ENCODE results near the gene CTSD.

The CTSD gene

DNA sequence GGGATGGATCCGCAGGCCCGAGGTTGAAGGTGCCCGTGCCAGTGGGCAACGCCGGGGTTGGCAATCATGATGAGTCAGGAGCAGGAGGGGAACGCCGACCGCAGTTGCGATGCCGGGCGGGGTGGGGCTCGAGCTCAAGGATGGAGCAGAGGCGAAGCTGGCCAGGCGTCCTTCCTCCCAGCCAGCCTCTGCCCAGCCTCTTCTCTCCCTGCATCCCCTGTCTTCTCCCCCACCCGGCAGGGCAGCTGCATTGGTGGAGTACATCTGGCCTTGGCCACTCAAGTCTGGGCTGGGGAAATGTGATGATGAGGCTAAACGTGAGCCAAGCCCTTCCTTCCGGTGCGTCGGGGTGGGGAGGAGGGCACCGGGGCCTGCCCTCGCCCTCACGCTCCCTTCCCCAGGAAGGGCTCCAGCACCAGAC is 17.2 kb downstream of the CTSD start:
- Histone ChIP-seq H4K20me1 (ENCODE audit: insufficient read depth, low read length, poor library complexity, severe bottlenecking) (no peaks in the 10 kb centered on the region), H3K36me3 (ENCODE audit: insufficient read depth, low read length) (no peaks in the 10 kb centered on the region; the same call in 1 of the 2 replicates), H3K79me2 (ENCODE audit: insufficient read depth, low read length) (no peaks in the 10 kb centered on the region; the same call in 1 of the 2 replicates), H3F3A (ENCODE audit: low read depth) (no peaks in the 10 kb centered on the region), H3K9me2 (replicated peaks; ENCODE audit: low read depth, low read length) (no peaks in the 10 kb centered on the region), H3K9me3 (ENCODE audit: insufficient read depth, low read depth, low read length) (no peaks in the 10 kb centered on the region), H3K27me3 (ENCODE audit: insufficient read depth, low read length, poor library complexity, severe bottlenecking) (no peaks in the 10 kb centered on the region), H3K4me1 (ENCODE audit: insufficient read depth, low read length, poor library complexity, severe bottlenecking) (peaks cover 15% of the 10 kb centered on the region), H3K4me3 (ENCODE audit: low read length, poor library complexity, severe bottlenecking) (no peak overlapping the region), H3K9ac (ENCODE audit: low read depth, low read length, poor library complexity, severe bottlenecking) (no peak overlapping the region), H3K4me2 (ENCODE audit: low read depth, low read length, poor library complexity, severe bottlenecking) (no peak overlapping the region), H2AFZ (ENCODE audit: low read length) (no peak overlapping the region)
- TF ChIP-seq, protein P1, sequence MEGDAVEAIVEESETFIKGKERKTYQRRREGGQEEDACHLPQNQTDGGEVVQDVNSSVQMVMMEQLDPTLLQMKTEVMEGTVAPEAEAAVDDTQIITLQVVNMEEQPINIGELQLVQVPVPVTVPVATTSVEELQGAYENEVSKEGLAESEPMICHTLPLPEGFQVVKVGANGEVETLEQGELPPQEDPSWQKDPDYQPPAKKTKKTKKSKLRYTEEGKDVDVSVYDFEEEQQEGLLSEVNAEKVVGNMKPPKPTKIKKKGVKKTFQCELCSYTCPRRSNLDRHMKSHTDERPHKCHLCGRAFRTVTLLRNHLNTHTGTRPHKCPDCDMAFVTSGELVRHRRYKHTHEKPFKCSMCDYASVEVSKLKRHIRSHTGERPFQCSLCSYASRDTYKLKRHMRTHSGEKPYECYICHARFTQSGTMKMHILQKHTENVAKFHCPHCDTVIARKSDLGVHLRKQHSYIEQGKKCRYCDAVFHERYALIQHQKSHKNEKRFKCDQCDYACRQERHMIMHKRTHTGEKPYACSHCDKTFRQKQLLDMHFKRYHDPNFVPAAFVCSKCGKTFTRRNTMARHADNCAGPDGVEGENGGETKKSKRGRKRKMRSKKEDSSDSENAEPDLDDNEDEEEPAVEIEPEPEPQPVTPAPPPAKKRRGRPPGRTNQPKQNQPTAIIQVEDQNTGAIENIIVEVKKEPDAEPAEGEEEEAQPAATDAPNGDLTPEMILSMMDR (conservative IDR thresholded peaks at IDR 0.05; ENCODE audit: low read length): no peak
- no peak for TF ChIP-seq EZH2phosphoT487 (IDR thresholded peaks at IDR 0.05; ENCODE audit: borderline replicate concordance)

DNA sequence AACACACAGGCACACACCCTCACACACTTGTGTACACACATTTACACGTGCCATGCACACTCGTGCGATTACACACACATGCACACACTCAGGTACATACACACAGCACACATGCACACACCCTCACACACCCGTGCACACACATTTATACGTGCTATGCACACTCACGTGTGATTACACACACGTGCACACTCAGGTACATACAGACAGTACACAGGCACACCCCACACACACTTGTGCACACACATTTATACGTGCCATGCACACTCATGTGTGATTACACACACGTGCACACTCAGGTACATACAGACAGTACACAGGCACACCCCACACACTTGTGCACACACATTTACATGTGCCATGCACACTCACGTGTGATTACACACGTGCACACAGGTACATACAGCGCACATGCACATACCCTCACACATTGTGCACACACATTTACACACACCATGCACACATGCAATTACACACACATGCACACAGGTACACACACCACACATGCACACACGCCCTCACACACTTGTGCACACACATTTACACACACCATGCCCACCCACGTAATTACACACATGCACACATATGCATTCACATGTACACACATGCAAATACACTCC is 17.9 kb downstream of the CTSD start:
- H4K20me1 ChIP-seq (ENCODE audit: insufficient read depth, low read length, poor library complexity, severe bottlenecking): no peaks in the 10 kb centered on the region
- H3K4me3 ChIP-seq (ENCODE audit: low read length, poor library complexity, severe bottlenecking): no peak overlapping the region
- no peaks in the 10 kb centered on the region for H3F3A ChIP-seq (ENCODE audit: low read depth)
- no peaks in the 10 kb centered on the region; the same call in 1 of the 2 replicates for H3K79me2 ChIP-seq (ENCODE audit: insufficient read depth, low read length)
- H3K36me3 ChIP-seq (ENCODE audit: insufficient read depth, low read length): no peaks in the 10 kb centered on the region; the same call in 1 of the 2 replicates
- H3K9me2 ChIP-seq (replicated peaks; ENCODE audit: low read depth, low read length): no peaks in the 10 kb centered on the region
- H3K4me2 ChIP-seq (ENCODE audit: low read depth, low read length, poor library complexity, severe bottlenecking): no peak overlapping the region
- H3K9ac ChIP-seq (ENCODE audit: low read depth, low read length, poor library complexity, severe bottlenecking): no peak overlapping the region
- H3K27me3 ChIP-seq (ENCODE audit: insufficient read depth, low read length, poor library complexity, severe bottlenecking): no peaks in the 10 kb centered on the region
- H2AFZ ChIP-seq (ENCODE audit: low read length): no peak overlapping the region
- TF ChIP-seq EZH2phosphoT487 (IDR thresholded peaks at IDR 0.05; ENCODE audit: borderline replicate concordance): no peak
- TF ChIP-seq, protein P1 (conservative IDR thresholded peaks at IDR 0.05; ENCODE audit: low read length): no peak
- peaks cover 8% of the 10 kb centered on the region for H3K4me1 ChIP-seq (ENCODE audit: insufficient read depth, low read length, poor library complexity, severe bottlenecking)
- no peaks in the 10 kb centered on the region for H3K9me3 ChIP-seq (ENCODE audit: insufficient read depth, low read depth, low read length)

DNA sequence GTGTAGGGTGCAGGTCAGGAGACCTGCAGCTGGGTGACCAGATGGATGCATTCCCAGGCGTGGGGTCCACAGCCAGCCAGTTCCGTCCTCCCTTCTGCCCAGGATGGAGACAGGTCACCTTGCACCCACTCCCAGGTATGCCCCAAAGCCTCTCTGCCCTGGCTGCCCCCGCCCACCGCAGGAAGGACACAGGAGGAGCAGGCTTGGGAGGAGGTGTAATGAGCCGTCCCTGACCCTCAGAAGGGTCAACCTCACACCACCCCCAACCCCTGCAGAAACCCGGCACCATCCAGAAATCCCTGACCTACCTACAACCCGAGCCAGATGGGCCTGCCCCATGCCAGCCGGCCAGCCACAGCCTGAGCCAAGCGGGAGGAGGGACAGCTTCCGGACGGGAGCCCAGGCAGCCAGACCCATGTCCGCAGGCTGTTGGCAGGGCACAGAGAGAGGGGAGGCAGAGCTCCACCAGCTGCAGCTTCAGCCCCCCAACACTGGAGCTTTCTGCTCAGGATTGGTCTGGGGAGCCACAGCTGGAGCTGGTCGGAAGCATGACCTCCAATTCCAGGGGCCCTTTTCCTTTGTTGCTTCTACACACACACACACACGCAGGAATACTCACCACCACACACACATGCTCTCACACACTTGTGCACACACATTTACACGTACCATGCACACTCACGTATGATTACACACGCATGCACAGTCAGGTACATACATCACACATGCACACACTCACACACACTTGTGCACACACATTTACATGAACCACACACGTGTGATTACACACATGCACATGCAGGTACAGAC is 18.6 kb downstream of the CTSD start:
- no peak overlapping the region for H3K4me2 ChIP-seq (ENCODE audit: low read depth, low read length, poor library complexity, severe bottlenecking)

More for the DNA sequence above, 18.6 kb downstream of the CTSD start:
- H3K4me3 ChIP-seq (ENCODE audit: low read length, poor library complexity, severe bottlenecking): no peak overlapping the region
- H3K9me3 ChIP-seq (ENCODE audit: insufficient read depth, low read depth, low read length): no peaks in the 10 kb centered on the region
- H3K9me2 ChIP-seq (replicated peaks; ENCODE audit: low read depth, low read length): no peaks in the 10 kb centered on the region
- H2AFZ ChIP-seq (ENCODE audit: low read length): no peak overlapping the region
- no peaks in the 10 kb centered on the region for H4K20me1 ChIP-seq (ENCODE audit: insufficient read depth, low read length, poor library complexity, severe bottlenecking)
- H3K27me3 ChIP-seq (ENCODE audit: insufficient read depth, low read length, poor library complexity, severe bottlenecking): no peaks in the 10 kb centered on the region
- H3K36me3 ChIP-seq (ENCODE audit: insufficient read depth, low read length): no peaks in the 10 kb centered on the region; the same call in 1 of the 2 replicates
- no peak for TF ChIP-seq EZH2phosphoT487 (IDR thresholded peaks at IDR 0.05; ENCODE audit: borderline replicate concordance)
- TF ChIP-seq, protein P1 (conservative IDR thresholded peaks at IDR 0.05; ENCODE audit: low read length): no peak
- H3K4me1 ChIP-seq (ENCODE audit: insufficient read depth, low read length, poor library complexity, severe bottlenecking): peaks cover 1% of the 10 kb centered on the region
- no peak overlapping the region for H3K9ac ChIP-seq (ENCODE audit: low read depth, low read length, poor library complexity, severe bottlenecking)
- H3F3A ChIP-seq (ENCODE audit: low read depth): no peaks in the 10 kb centered on the region
- no peaks in the 10 kb centered on the region for H3K79me2 ChIP-seq (ENCODE audit: insufficient read depth, low read length)

Data from Loucy (cell line).